Smooth muscle cell (in vitro differentiated cells): ENCODE measurements around the gene KDELR3. TPM values are rescaled to one million over a fixed set of nuclear protein-coding genes. Genes with fewer than 3 reads are reported as not detected.
A peak's percentile ranks its signal among the peaks of the same experiment; 100 is the strongest.

Experiments
- DNase-seq: peaks from one replicate; lab custom pipeline; 2025; ENCODE audit not compliant: unreplicated experiment; lab: John Stamatoyannopoulos, UW
- H2AFZ ChIP-seq: fragments of 200-600 bp; sonication (generic); 2 replicates; pipeline ENCODE4 v1.6.0; 2016; ENCODE audit warnings: antibody characterized with exemption, low read depth, mild to moderate bottlenecking
- H3F3A ChIP-seq: fragments of 200-600 bp; sonication (generic); 2 replicates; pipeline ENCODE4 v1.6.0; 2017; ENCODE audit warnings: antibody characterized with exemption, low read depth
- H3K27ac ChIP-seq: fragments of 200-600 bp; sonication (generic); 2 replicates; pipeline ENCODE4 v1.5.1; 2016; ENCODE audit warnings: low read depth, mild to moderate bottlenecking
- H3K27me3 ChIP-seq: fragments of 200-600 bp; sonication (generic); 2 replicates; pipeline ENCODE4 v1.6.1; 2016; ENCODE audit warnings: low read depth, mild to moderate bottlenecking
- H3K36me3 ChIP-seq: fragments of 200-600 bp; sonication (generic); 2 replicates; pipeline ENCODE4 v1.5.1; 2016; ENCODE audit warnings: low read depth
- H3K4me1 ChIP-seq: fragments of 200-600 bp; sonication (generic); 2 replicates; pipeline ENCODE4 v1.5.1; 2016; ENCODE audit warnings: low read depth
- H3K4me2 ChIP-seq: fragments of 200-600 bp; sonication (generic); 2 replicates; pipeline ENCODE4 v1.6.0; 2016; ENCODE audit warnings: mild to moderate bottlenecking
- H3K4me3 ChIP-seq: fragments of 200-600 bp; sonication (generic); 2 replicates; pipeline ENCODE4 v1.5.1; 2016; ENCODE audit warnings: mild to moderate bottlenecking
- H3K79me2 ChIP-seq: fragments of 200-600 bp; sonication (generic); 2 replicates; pipeline ENCODE4 v1.6.0; 2016; ENCODE audit warnings: low read depth, mild to moderate bottlenecking
- H3K9ac ChIP-seq: fragments of 200-600 bp; sonication (generic); 2 replicates; pipeline ENCODE4 v1.6.0; 2016; ENCODE audit warnings: low read depth
- H3K9me3 ChIP-seq: fragments of 200-600 bp; sonication (generic); replicated peaks from 2 replicates; pipeline ENCODE4 v1.5.1; 2016; ENCODE audit warnings: low read depth
- H4K20me1 ChIP-seq: fragments of 200-600 bp; sonication (generic); 2 replicates; pipeline ENCODE4 v1.6.0; 2016; ENCODE audit warnings: low read depth
- CTCF ChIP-seq: fragments of 200-600 bp; sonication (generic); IDR thresholded peaks from 2 replicates; pipeline ENCODE4 v1.5.1; 2017; ENCODE audit warnings: borderline replicate concordance, mild to moderate bottlenecking, antibody characterized with exemption; ENCODE audit not compliant: insufficient read depth, poor library complexity, severe bottlenecking
- WGBS: methylation state at CpG from one replicate; pipeline ENCODE4 v1.1.7; 2016; ENCODE audit warnings: low lambda C conversion rate; 5-methylcytosine and 5-hydroxymethylcytosine counted together
- polyA plus RNA-seq: library from polyadenylated mRNA; unstranded; fragments of >200 nt; fragmentation: Nextera tagmentation; extraction: Ambion mirVana; gene quantifications from 2 replicates; pipeline ENCODE4 v1.2.1, GENCODE V29; 2016
- total RNA-seq: library from RNA; depleted of rRNA; stranded (reverse); fragments of >200 nt; gene quantifications from 2 replicates; pipeline ENCODE4 v1.2.3, GENCODE V29; 2014

KDELR3 gene
- total and polyA plus RNA-seq, 2 experiments from 2014 or later: 163 to 252 TPM

GRCh38 chr22:38461414-38462081, 6.3 kb upstream of the KDELR3 start:
- H3K27me3 ChIP-seq: peaks cover 17% of the 10 kb centered on the region

GRCh38 chr22:38462960-38463784, 4.7 kb upstream of the KDELR3 start:
- peak overlapping the region; percentile 73 for H3K4me2 ChIP-seq
- peaks cover 5% of the 10 kb centered on the region for H3F3A ChIP-seq
- no peak for DNase-seq
- no peak overlapping the region for H3K27ac ChIP-seq
- H3K4me3 ChIP-seq: peak overlapping the region; percentile 28
- 35% methylated on average over 25 of the region's 28 CpGs for WGBS
- H3K4me1 ChIP-seq: peaks cover 18% of the 10 kb centered on the region
- no peak overlapping the region for H3K9ac ChIP-seq
- no peaks in the 10 kb centered on the region for H4K20me1 ChIP-seq
- H2AFZ ChIP-seq: peak overlapping the region; percentile 72
- no peaks in the 10 kb centered on the region for H3K36me3 ChIP-seq
- no peaks in the 10 kb centered on the region for H3K9me3 ChIP-seq
- peaks cover 3% of the 10 kb centered on the region for H3K79me2 ChIP-seq
- peaks cover 16% of the 10 kb centered on the region for H3K27me3 ChIP-seq
- no peak for TF ChIP-seq CTCF

More at GRCh38 chr22:38461414-38462081, 6.3 kb upstream of the KDELR3 start:
- H3K4me1 ChIP-seq: peaks cover 12% of the 10 kb centered on the region
- no peaks in the 10 kb centered on the region for H3K79me2 ChIP-seq
- no peak overlapping the region for H3K9ac ChIP-seq
- no peaks in the 10 kb centered on the region for H3F3A ChIP-seq
- 19% methylated on average over 51 of the region's 51 CpGs for WGBS
- H3K27ac ChIP-seq: no peak overlapping the region
- H3K36me3 ChIP-seq: no peaks in the 10 kb centered on the region
- peak overlapping the region; percentile 78 for H3K4me2 ChIP-seq
- H3K9me3 ChIP-seq: no peaks in the 10 kb centered on the region
- H4K20me1 ChIP-seq: no peaks in the 10 kb centered on the region
- peak; percentile 27 for DNase-seq
- no peak overlapping the region for H2AFZ ChIP-seq
- peak overlapping the region; percentile 13 for H3K4me3 ChIP-seq
- TF ChIP-seq CTCF: no peak

- Histone ChIP-seq H3K27ac (no peak overlapping the region), H3K9me3 (no peaks in the 10 kb centered on the region), H2AFZ (no peak overlapping the region), H3K4me1 (peaks cover 20% of the 10 kb centered on the region), H3K79me2 (peaks cover 22% of the 10 kb centered on the region), H3F3A (peaks cover 9% of the 10 kb centered on the region), H3K4me3 (no peak overlapping the region), H3K36me3 (no peaks in the 10 kb centered on the region), H3K27me3 (peaks cover 9% of the 10 kb centered on the region), H3K4me2 (no peak overlapping the region), H3K9ac (no peak overlapping the region), H4K20me1 (peaks cover 1% of the 10 kb centered on the region)
- DNase-seq: no peak
- 92% methylated on average over 10 of the region's 10 CpGs for WGBS
- TF ChIP-seq CTCF: no peak
Observed at GRCh38 chr22:38464992-38465672, 2.8 kb upstream of the KDELR3 start.
